GM12875 (cell line): ENCODE results near the gene VANGL2.

Source experiments
- H3K4me3 ChIP-seq: one replicate; pipeline ENCODE4 v1.5.1; 2011; ENCODE audit warnings: low read depth, low read length, control low read depth
- CTCF ChIP-seq: IDR thresholded peaks from 2 replicates; pipeline ENCODE4 v1.5.1; 2011; ENCODE audit warnings: low read depth, mild to moderate bottlenecking, control low read depth, inconsistent platforms, low read length, moderate library complexity, borderline replicate concordance; ENCODE audit not compliant: insufficient read depth

Gene VANGL2

GRCh38 chr1:160412028-160412362, 11.6 kb downstream of the VANGL2 start:
- no peak overlapping the region for H3K4me3 ChIP-seq
- no peak for TF ChIP-seq CTCF

- H3K4me3 ChIP-seq = no peak overlapping the region
- no peak for TF ChIP-seq CTCF
Observed at GRCh38 chr1:160413716-160414115, 13.4 kb downstream of the VANGL2 start.

GRCh38 chr1:160414881-160415280, 14.5 kb downstream of the VANGL2 start:
- H3K4me3 ChIP-seq = no peak overlapping the region
- no peak for TF ChIP-seq CTCF

- TF ChIP-seq CTCF = no peak
- H3K4me3 ChIP-seq = no peak overlapping the region
Observed at GRCh38 chr1:160415696-160416290, 15.4 kb downstream of the VANGL2 start.

- H3K4me3 ChIP-seq = no peak overlapping the region
- peak; percentile 24; the same call in 1 of the 2 replicates for TF ChIP-seq CTCF
Observed at GRCh38 chr1:160416369-160416768, 16.0 kb downstream of the VANGL2 start.

- no peak overlapping the region for H3K4me3 ChIP-seq
- no peak for TF ChIP-seq CTCF
Observed at GRCh38 chr1:160418483-160418882, 18.1 kb downstream of the VANGL2 start.

GRCh38 chr1:160419150-160419837, 18.9 kb downstream of the VANGL2 start:
- TF ChIP-seq CTCF = no peak
- H3K4me3 ChIP-seq = no peak overlapping the region
